HCT116 (cell line): Measurements from ENCODE around the gene MISP. TPM values are rescaled to one million over a fixed set of nuclear protein-coding genes. Genes with fewer than 3 reads are reported as not detected.

ENCODE experiments used
- ATAC-seq: fragments of 200-7000 bp; cut with Tn5 transposase; 2 replicates; pipeline ENCODE4 v1.9.1; 2020; ENCODE audit warnings: mild to moderate bottlenecking, moderate library complexity
- BruUV-seq: library from RNA; stranded (reverse); fragments of 400-500 nt; replicated peaks from 2 replicates; lab custom pipeline; 2021; lab: Mats Ljungman, UMichigan
- CTCF ChIA-PET: fragments of 300-600 bp; sonication (Branson Sonifier 250); formaldehyde crosslinking; loops from one replicate; lab custom pipeline; 2021; ENCODE audit warnings: antibody characterized with exemption; lab: Charles Lee
- POLR2A ChIA-PET: fragments of 300-600, 350-600 bp; sonication (Branson Sonifier 250); formaldehyde crosslinking; loops from one replicate; lab custom pipeline; 2021; ENCODE audit warnings: antibody characterized with exemption; lab: Charles Lee
- RAD21 ChIA-PET, 2 experiments: fragments of 300-600 bp; sonication (Branson Sonifier 250); formaldehyde crosslinking; loops; one replicate each; lab custom pipeline; 2023; ENCODE audit warnings: low total read pairs in 2 of 2; ENCODE audit not compliant: uncharacterized antibody in 2 of 2, unreplicated experiment in 2 of 2, low non-redundant PET in 1 of 2; lab: Charles Lee
- DNase-seq: peaks from one replicate; pipeline ENCODE4 v3.0.0-alpha.2; 2010; ENCODE audit warnings: low read depth, low spot score
- H2AFZ ChIP-seq: fragments of 200-600 bp; shearing (Covaris generic), sonication (generic); 2 replicates; pipeline ENCODE4 v1.6.1; 2017; ENCODE audit warnings: low read depth, mixed run types, mixed read lengths, antibody characterized with exemption, low read length; ENCODE audit not compliant: poor library complexity, severe bottlenecking
- H3K27ac ChIP-seq: 2 replicates; pipeline ENCODE4 v1.5.1; 2012; ENCODE audit warnings: low read depth, low read length
- H3K27me3 ChIP-seq: fragments of 200-600 bp; sonication (generic); 2 replicates; pipeline ENCODE4 v1.6.1; 2016; ENCODE audit warnings: mixed run types, low read length, mixed read lengths; ENCODE audit not compliant: insufficient read depth
- H3K36me3 ChIP-seq, 2 experiments: fragments of 200-500 bp in 1 of 2; fragments of 200-600 bp in 1 of 2; sonication (Bioruptor generic) in 1 of 2; sonication (generic) in 1 of 2; 2 replicates each; pipeline versions ENCODE4 v1.5.1 to v1.6.1; 2014 to 2016; ENCODE audit warnings: low read length in 2 of 2, inconsistent platforms in 1 of 2, mixed read lengths in 1 of 2, mixed run types in 1 of 2; ENCODE audit not compliant: insufficient read depth in 2 of 2, control insufficient read depth in 1 of 2
- H3K4me1 ChIP-seq, 2 experiments: fragments of 200-600 bp in 1 of 2; sonication (generic) in 1 of 2; 2 replicates each; pipeline versions ENCODE4 v1.5.1 to v1.6.1; 2012 to 2017; ENCODE audit warnings: low read length in 2 of 2, inconsistent platforms in 1 of 2, mild to moderate bottlenecking in 1 of 2, mixed read lengths in 1 of 2, mixed run types in 1 of 2, moderate library complexity in 1 of 2; ENCODE audit not compliant: insufficient read depth in 2 of 2, control insufficient read depth in 1 of 2
- H3K4me2 ChIP-seq: fragments of 200-600 bp; sonication (generic); 2 replicates; pipeline ENCODE4 v1.6.1; 2017; ENCODE audit warnings: mixed run types, low read length, mixed read lengths
- H3K4me3 ChIP-seq, 2 experiments: fragments of 200-600 bp in 1 of 2; sonication (generic) in 1 of 2; replicated peaks in 1 of 2; 2 replicates each; pipeline ENCODE4 v1.5.1; 2011 to 2016; ENCODE audit warnings: low read length in 2 of 2, control low read depth in 1 of 2, low read depth in 1 of 2, mild to moderate bottlenecking in 1 of 2, mixed read lengths in 1 of 2, mixed run types in 1 of 2
- H3K79me2 ChIP-seq: fragments of 200-600 bp; sonication (generic); 2 replicates; pipeline ENCODE4 v1.6.1; 2017; ENCODE audit warnings: mild to moderate bottlenecking, mixed run types, low read length, moderate library complexity, mixed read lengths; ENCODE audit not compliant: insufficient read depth
- H3K9ac ChIP-seq: fragments of 200-600 bp; sonication (generic); 2 replicates; pipeline ENCODE4 v1.6.1; 2016; ENCODE audit warnings: low read length, mixed read lengths
- H3K9me2 ChIP-seq: fragments of 200-600 bp; sonication (generic), shearing (Covaris generic); 2 replicates; pipeline ENCODE4 v1.6.1; 2017; ENCODE audit warnings: mixed run types, mild to moderate bottlenecking, moderate library complexity; ENCODE audit not compliant: insufficient read depth
- H3K9me3 ChIP-seq, 2 experiments: fragments of 200-500 bp in 1 of 2; fragments of 200-600 bp in 1 of 2; sonication (Bioruptor generic) in 1 of 2; sonication (generic) in 1 of 2; 2 replicates each; pipeline ENCODE4 v1.6.1; 2014 to 2017; ENCODE audit warnings: low read length in 2 of 2, mixed read lengths in 2 of 2, inconsistent platforms in 1 of 2, low read depth in 1 of 2, mild to moderate bottlenecking in 1 of 2, mixed run types in 1 of 2, moderate library complexity in 1 of 2; ENCODE audit not compliant: control insufficient read depth in 1 of 2, insufficient read depth in 1 of 2
- H4K20me1 ChIP-seq: fragments of 200-600 bp; sonication (generic), shearing (Covaris generic); 2 replicates; pipeline ENCODE4 v1.6.1; 2017; ENCODE audit warnings: mixed run types, mild to moderate bottlenecking, moderate library complexity; ENCODE audit not compliant: insufficient read depth
- ATF3 ChIP-seq: IDR thresholded peaks from 2 replicates; pipeline ENCODE4 v1.6.1; 2012
- EGR1 ChIP-seq: IDR thresholded peaks from 2 replicates; pipeline ENCODE4 v1.6.1; 2012; ENCODE audit warnings: low read depth
- ELF1 ChIP-seq: IDR thresholded peaks from 2 replicates; pipeline ENCODE4 v1.6.1; 2012; ENCODE audit warnings: low read depth, borderline replicate concordance
- EZH2 ChIP-seq: fragments of 200-600 bp; sonication (generic); IDR thresholded peaks from 2 replicates; pipeline ENCODE4 v1.6.1; 2017; ENCODE audit warnings: antibody characterized with exemption, mixed run types
- FOSL1 ChIP-seq: IDR thresholded peaks from 2 replicates; pipeline ENCODE4 v1.6.1; 2012; ENCODE audit warnings: low read depth
- POLR2AphosphoS5 ChIP-seq: IDR thresholded peaks from 2 replicates; pipeline ENCODE4 v1.6.1; 2011; ENCODE audit warnings: mild to moderate bottlenecking, low read depth, low read length, moderate library complexity
- RAD21 ChIP-seq: IDR thresholded peaks from 2 replicates; pipeline ENCODE4 v1.6.1; 2012; ENCODE audit warnings: low read depth, mild to moderate bottlenecking
- REST ChIP-seq: IDR thresholded peaks from 2 replicates; pipeline ENCODE4 v1.6.1; 2012; ENCODE audit warnings: low read depth
- ZBTB33 ChIP-seq: IDR thresholded peaks from 2 replicates; pipeline ENCODE4 v1.6.1; 2011; ENCODE audit warnings: mild to moderate bottlenecking, low read length, moderate library complexity; ENCODE audit not compliant: insufficient replicate concordance; ENCODE audit errors: extremely low read depth
- ZFX ChIP-seq: fragments of 450-650 bp; IDR thresholded peaks from 2 replicates; pipeline ENCODE4 v1.6.1; 2017
- intact Hi-C: fragments of 100-400 bp; cut with micrococcal nuclease; formaldehyde crosslinking; loops from 2 replicates; pipeline ENCODE4 v1.10.0; 2022
- total RNA-seq: library from RNA; stranded (reverse); gene quantifications from one replicate; pipeline ENCODE4 v1.2.1, GENCODE V29; 2021; ENCODE audit not compliant: unreplicated experiment

The MISP gene
- total RNA-seq, 1 experiment from 2014 or later: 38.2 TPM

- no peak overlapping the region for H3K27ac ChIP-seq
- no peaks in the 10 kb centered on the region for H3K27me3 ChIP-seq
- intact Hi-C loops: no loop called here
- RAD21 ChIA-PET: no interaction called here
- H2AFZ ChIP-seq: no peak overlapping the region
- H3K36me3 ChIP-seq: no peaks in the 10 kb centered on the region
- H3K79me2 ChIP-seq: peaks cover 10% of the 10 kb centered on the region; the same call in 1 of the 2 replicates
- no peak for TF ChIP-seq REST
- no peak for TF ChIP-seq ZBTB33
- TF ChIP-seq EZH2: no peak
- TF ChIP-seq ZFX: no peak
- TF ChIP-seq ATF3: no peak
- TF ChIP-seq POLR2AphosphoS5: no peak
- no peak for TF ChIP-seq FOSL1
- no peak for TF ChIP-seq EGR1
- TF ChIP-seq ELF1: no peak
- TF ChIP-seq RAD21: no peak
- CTCF ChIA-PET: no interaction called here
- POLR2A ChIA-PET: no interaction called here
- no peak overlapping the region for H3K4me2 ChIP-seq
- DNase-seq: no peak
- no TSS peak for BruUV-seq
- no peak for ATAC-seq
- peaks cover 0 to 7% of the 10 kb centered on the region in 2 experiments; a peak in 2 of 4 replicates for H3K9me3 ChIP-seq
- peaks cover 19 to 30% of the 10 kb centered on the region in 2 experiments for H3K4me1 ChIP-seq
- H3K9ac ChIP-seq: no peak overlapping the region
- no peaks in the 10 kb centered on the region for H3K9me2 ChIP-seq
- H4K20me1 ChIP-seq: no peaks in the 10 kb centered on the region
- no peak overlapping the region for H3K4me3 ChIP-seq
Observed at GRCh38 chr19:748274-748598, 2.7 kb upstream of the MISP start.
